ENCODE measurements around the gene RHBDL3.

DNA sequence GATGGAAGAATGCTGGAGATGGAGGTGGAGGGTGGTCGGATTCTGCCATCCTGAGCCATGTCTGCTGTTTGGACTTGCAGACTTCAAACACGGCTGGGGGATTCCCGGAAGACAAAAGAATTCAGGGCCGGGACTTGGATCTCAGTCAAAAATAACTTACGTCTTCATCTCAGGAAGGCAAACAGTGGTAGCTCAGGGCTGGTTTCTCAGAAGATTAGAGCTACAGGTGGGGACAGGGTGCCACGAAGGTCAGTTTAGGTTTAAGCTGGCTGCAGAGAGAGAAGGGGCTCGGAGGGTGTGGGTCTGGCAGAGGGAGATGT is 4.3 kb upstream of the RHBDL3 start:
- TF ChIP-seq, protein P1, sequence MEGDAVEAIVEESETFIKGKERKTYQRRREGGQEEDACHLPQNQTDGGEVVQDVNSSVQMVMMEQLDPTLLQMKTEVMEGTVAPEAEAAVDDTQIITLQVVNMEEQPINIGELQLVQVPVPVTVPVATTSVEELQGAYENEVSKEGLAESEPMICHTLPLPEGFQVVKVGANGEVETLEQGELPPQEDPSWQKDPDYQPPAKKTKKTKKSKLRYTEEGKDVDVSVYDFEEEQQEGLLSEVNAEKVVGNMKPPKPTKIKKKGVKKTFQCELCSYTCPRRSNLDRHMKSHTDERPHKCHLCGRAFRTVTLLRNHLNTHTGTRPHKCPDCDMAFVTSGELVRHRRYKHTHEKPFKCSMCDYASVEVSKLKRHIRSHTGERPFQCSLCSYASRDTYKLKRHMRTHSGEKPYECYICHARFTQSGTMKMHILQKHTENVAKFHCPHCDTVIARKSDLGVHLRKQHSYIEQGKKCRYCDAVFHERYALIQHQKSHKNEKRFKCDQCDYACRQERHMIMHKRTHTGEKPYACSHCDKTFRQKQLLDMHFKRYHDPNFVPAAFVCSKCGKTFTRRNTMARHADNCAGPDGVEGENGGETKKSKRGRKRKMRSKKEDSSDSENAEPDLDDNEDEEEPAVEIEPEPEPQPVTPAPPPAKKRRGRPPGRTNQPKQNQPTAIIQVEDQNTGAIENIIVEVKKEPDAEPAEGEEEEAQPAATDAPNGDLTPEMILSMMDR (conservative IDR thresholded peaks at IDR 0.05), result no peak
- no peak for TF ChIP-seq EZH2 (IDR thresholded peaks at IDR 0.05; ENCODE audit: low read depth)

All from PC-9 (cell line).